Panc1 (cell line): Measurements from ENCODE around the gene DRD2.

Source experiments
- POLR2AphosphoS5 ChIP-seq: IDR thresholded peaks from 2 replicates; pipeline ENCODE4 v1.6.1; 2012; ENCODE audit warnings: mild to moderate bottlenecking, low read depth, low read length, moderate library complexity
- SIN3A ChIP-seq: IDR thresholded peaks from 2 replicates; pipeline ENCODE4 v1.6.1; 2012; ENCODE audit warnings: low read depth, mild to moderate bottlenecking, low read length, moderate library complexity, borderline replicate concordance; ENCODE audit not compliant: insufficient read depth
- TCF7L2 ChIP-seq: IDR thresholded peaks from 2 replicates; pipeline ENCODE4 v1.6.1; 2011; ENCODE audit warnings: mild to moderate bottlenecking, low read depth, low read length, inconsistent platforms
- TF ChIP-seq, protein P1 (sequence below): fragments of 450-650 bp; IDR thresholded peaks from 2 replicates; pipeline ENCODE4 v1.5.1; 2017; ENCODE audit warnings: mild to moderate bottlenecking
- TF ChIP-seq, protein P2 (sequence below), 2 experiments: IDR thresholded peaks; 2 replicates each; pipeline ENCODE4 v1.6.1; 2011 to 2012; ENCODE audit warnings: low read depth in 2 of 2, control low read depth in 1 of 2, low read length in 1 of 2, mild to moderate bottlenecking in 1 of 2, moderate library complexity in 1 of 2; ENCODE audit not compliant: insufficient read depth in 1 of 2

- TF ChIP-seq, protein P1, sequence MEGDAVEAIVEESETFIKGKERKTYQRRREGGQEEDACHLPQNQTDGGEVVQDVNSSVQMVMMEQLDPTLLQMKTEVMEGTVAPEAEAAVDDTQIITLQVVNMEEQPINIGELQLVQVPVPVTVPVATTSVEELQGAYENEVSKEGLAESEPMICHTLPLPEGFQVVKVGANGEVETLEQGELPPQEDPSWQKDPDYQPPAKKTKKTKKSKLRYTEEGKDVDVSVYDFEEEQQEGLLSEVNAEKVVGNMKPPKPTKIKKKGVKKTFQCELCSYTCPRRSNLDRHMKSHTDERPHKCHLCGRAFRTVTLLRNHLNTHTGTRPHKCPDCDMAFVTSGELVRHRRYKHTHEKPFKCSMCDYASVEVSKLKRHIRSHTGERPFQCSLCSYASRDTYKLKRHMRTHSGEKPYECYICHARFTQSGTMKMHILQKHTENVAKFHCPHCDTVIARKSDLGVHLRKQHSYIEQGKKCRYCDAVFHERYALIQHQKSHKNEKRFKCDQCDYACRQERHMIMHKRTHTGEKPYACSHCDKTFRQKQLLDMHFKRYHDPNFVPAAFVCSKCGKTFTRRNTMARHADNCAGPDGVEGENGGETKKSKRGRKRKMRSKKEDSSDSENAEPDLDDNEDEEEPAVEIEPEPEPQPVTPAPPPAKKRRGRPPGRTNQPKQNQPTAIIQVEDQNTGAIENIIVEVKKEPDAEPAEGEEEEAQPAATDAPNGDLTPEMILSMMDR, result no peak
- TF ChIP-seq POLR2AphosphoS5 (no peak), SIN3A (no peak), TCF7L2 (no peak)
- TF ChIP-seq, protein P2, sequence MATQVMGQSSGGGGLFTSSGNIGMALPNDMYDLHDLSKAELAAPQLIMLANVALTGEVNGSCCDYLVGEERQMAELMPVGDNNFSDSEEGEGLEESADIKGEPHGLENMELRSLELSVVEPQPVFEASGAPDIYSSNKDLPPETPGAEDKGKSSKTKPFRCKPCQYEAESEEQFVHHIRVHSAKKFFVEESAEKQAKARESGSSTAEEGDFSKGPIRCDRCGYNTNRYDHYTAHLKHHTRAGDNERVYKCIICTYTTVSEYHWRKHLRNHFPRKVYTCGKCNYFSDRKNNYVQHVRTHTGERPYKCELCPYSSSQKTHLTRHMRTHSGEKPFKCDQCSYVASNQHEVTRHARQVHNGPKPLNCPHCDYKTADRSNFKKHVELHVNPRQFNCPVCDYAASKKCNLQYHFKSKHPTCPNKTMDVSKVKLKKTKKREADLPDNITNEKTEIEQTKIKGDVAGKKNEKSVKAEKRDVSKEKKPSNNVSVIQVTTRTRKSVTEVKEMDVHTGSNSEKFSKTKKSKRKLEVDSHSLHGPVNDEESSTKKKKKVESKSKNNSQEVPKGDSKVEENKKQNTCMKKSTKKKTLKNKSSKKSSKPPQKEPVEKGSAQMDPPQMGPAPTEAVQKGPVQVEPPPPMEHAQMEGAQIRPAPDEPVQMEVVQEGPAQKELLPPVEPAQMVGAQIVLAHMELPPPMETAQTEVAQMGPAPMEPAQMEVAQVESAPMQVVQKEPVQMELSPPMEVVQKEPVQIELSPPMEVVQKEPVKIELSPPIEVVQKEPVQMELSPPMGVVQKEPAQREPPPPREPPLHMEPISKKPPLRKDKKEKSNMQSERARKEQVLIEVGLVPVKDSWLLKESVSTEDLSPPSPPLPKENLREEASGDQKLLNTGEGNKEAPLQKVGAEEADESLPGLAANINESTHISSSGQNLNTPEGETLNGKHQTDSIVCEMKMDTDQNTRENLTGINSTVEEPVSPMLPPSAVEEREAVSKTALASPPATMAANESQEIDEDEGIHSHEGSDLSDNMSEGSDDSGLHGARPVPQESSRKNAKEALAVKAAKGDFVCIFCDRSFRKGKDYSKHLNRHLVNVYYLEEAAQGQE (IDR thresholded peaks at IDR 0.05; ENCODE audit: insufficient read depth in 1 of 2, low read depth in 2 of 2, low read length in 1 of 2), result no peak
These were observed 7.7 kb downstream of the DRD2 start for GRCh38 chr11:113467545-113467944.
